Heart right ventricle (tissue), 16 donors: ENCODE data around the gene SLIT1. TPM values are rescaled to one million over a fixed set of nuclear protein-coding genes. Genes with fewer than 3 reads are reported as not detected.
A peak's percentile ranks its signal among the peaks of the same experiment; 100 is the strongest.

Source experiments
- ATAC-seq, 8 donors: fragments of 200-7000 bp; cut with Tn5 transposase; one replicate each; pipeline ENCODE4 v1.9.1; 2020; ENCODE audit warnings: mild to moderate bottlenecking in 8 of 8, moderate library complexity in 8 of 8, moderate number of reproducible peaks in 1 of 8
- DNase-seq, 2 donors: peaks; one replicate each; pipeline ENCODE4 v3.0.0-alpha.2; 2020
- H3K27ac ChIP-seq, 10 donors: fragments of 200-600 bp; sonication (generic) in 2 of 10; one replicate each; pipeline versions ENCODE4 v1.5.0 to v1.8.0; 2020 to 2022; ENCODE audit warnings: mild to moderate bottlenecking in 3 of 10
- H3K27me3 ChIP-seq, 7 donors: fragments of 200-600 bp; one replicate each; pipeline ENCODE4 v1.8.0; 2021 to 2022; ENCODE audit warnings: mild to moderate bottlenecking in 2 of 7
- H3K36me3 ChIP-seq, 9 donors: fragments of 200-600 bp; sonication (generic) in 1 of 9; one replicate each; pipeline versions ENCODE4 v1.5.0 to v1.8.0; 2020 to 2022; ENCODE audit warnings: mild to moderate bottlenecking in 2 of 9
- H3K4me1 ChIP-seq, 9 donors: fragments of 200-600 bp; sonication (generic) in 1 of 9; one replicate each; pipeline versions ENCODE4 v1.5.0 to v1.8.0; 2020 to 2022; ENCODE audit warnings: mild to moderate bottlenecking in 4 of 9
- H3K4me3 ChIP-seq, 10 donors: fragments of 200-600 bp; sonication (generic) in 2 of 10; one replicate each; pipeline versions ENCODE4 v1.5.0 to v1.8.0; 2020 to 2022; ENCODE audit warnings: mild to moderate bottlenecking in 7 of 10, moderate library complexity in 2 of 10
- H3K9me3 ChIP-seq, 11 donors: fragments of 200-600 bp in 10 of 11; sonication (generic) in 2 of 11; one replicate each; pipeline versions ENCODE4 v1.5.0 to v1.8.0; 2013 to 2022; ENCODE audit warnings: mild to moderate bottlenecking in 2 of 11, control low read depth in 1 of 11, moderate library complexity in 1 of 11
- WGBS, 2 donors: extraction: QIAGEN DNeasy Blood & Tissue Kit; methylation state at CpG; one replicate each; pipeline ENCODE4 v1.1.7; 2013; ENCODE audit warnings: inconsistent platforms in 1 of 2; 5-methylcytosine and 5-hydroxymethylcytosine counted together
- intact Hi-C, 10 donors: fragments of 100-400 bp; cut with DNase I; formaldehyde crosslinking; loops; one replicate each; pipeline versions ENCODE4 v1.11.1 to v1.14.2; 2022
- polyA plus RNA-seq, 2 donors: library from polyadenylated mRNA; stranded (reverse); fragments of 200-250 nt; gene quantifications; one replicate each; pipeline ENCODE4 v1.2.3, GENCODE V29; 2013
- total RNA-seq, 10 donors: library from RNA; stranded (reverse); fragmentation: NEBNext Ultra II Directional in 3 of 10; extraction: Animal tissue kit (Norgen Biotek cat#: 25700) in 3 of 10; gene quantifications; one replicate each; pipeline versions ENCODE4 v1.2.1 to v1.2.4, GENCODE V29; 2021 to 2023
- TF ChIP-seq, protein P1 (sequence below), 9 donors: fragments of 200-600 bp; sonication (generic) in 2 of 9; IDR thresholded peaks; one replicate each; pipeline versions ENCODE4 v1.5.0 to v1.8.0; 2021 to 2022; ENCODE audit warnings: antibody characterized with exemption in 9 of 9, mild to moderate bottlenecking in 5 of 9, moderate library complexity in 1 of 9
- donor health status: Arrhythmogenic right ventricular cardiomyopathy.
- donor health status: ischemic (EF 13 %, LVEDD 7.1; RV severe dilation, severe dysfunction).
- donor health status: healthy with polysubstance abuse.
- donor health status: DM: no; HTN: yes; CAD: no.
- donor health status: DM: no; HTN: no; CAD: no.
- donor health status: ischemic (EF 25% LVEDD 6.9; RV normal size, moderate dysfunction).
- donor health status: ischemic (EF 25% LVEDD 5.7; RV mildly dilated, moderate dysfunction).
- donor health status: healthy.
- donor health status: DM: yes; HTN: yes; CAD: no.
- donor health status: Ischemic cardiomyopathy.
- donor health status: ischemic (EF 35%, LVEDD 5.7; RV mildly dilated, moderate dysfunction).
- donor health status: nonischemic (EF 11% LVEDD 7.7; RV severe dilation, severe dysfunction).
- donor health status: DM: yes; HTN: yes; CAD: no.
- donor health status: PGD.
- donor health status: ischemic (EF 29% LVEDD 5.4; RV normal size, mild dysfunction).
- donor health status: nonischemic (EF 23%, LVEDD 6.1; RV moderate dilation, normal function).

SLIT1 gene
- total and polyA plus RNA-seq, 12 donors: 0.04 to 0.31 (median 0.13) TPM; not detected in 1

DNA sequence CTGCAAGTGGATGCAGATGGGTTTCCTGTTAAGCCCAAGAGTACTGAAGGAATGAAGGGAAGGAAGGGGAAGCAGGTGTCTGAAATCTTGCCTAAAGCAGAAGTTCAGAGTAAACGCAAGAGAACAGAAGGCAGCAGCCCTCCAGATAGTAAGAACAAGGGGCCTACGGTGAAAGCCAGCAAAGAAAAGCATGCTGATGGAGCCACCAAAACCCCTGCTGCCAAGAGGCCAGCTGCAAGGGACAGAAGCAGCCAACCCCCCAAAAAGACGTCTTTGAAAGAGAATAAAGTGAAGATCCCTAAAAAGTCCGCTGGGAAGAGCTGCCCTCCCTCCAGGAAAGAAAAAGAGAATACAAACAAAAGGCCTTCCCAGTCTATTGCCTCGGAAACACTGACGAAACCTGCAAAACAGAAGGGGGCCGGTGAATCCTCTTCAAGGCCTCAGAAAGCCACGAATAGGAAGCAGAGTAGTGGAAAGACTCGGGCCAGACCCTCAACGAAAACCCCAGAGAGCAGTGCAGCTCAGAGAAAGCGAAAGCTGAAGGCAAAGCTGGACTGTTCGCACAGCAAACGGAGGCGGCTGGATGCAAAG is 201.1 kb downstream of the SLIT1 start:
- peaks cover 0 to 29% (median 15%) of the 10 kb centered on the region in 9 donors for H3K36me3 ChIP-seq
- intact Hi-C loops: no loop called here
- WGBS, 2 donors: 64 to 69% methylated on average over 14 of the region's 14 CpGs
- no peaks in the 10 kb centered on the region for H3K27me3 ChIP-seq
- no peak overlapping the region for H3K27ac ChIP-seq
- ATAC-seq (peak in 1 of 8 donors; percentile 25), DNase-seq (no peak)
- H3K4me1 ChIP-seq: peaks cover 0 to 4% (median 0%) of the 10 kb centered on the region in 9 donors
- H3K9me3 ChIP-seq: no peaks in the 10 kb centered on the region
- TF ChIP-seq, protein P1, sequence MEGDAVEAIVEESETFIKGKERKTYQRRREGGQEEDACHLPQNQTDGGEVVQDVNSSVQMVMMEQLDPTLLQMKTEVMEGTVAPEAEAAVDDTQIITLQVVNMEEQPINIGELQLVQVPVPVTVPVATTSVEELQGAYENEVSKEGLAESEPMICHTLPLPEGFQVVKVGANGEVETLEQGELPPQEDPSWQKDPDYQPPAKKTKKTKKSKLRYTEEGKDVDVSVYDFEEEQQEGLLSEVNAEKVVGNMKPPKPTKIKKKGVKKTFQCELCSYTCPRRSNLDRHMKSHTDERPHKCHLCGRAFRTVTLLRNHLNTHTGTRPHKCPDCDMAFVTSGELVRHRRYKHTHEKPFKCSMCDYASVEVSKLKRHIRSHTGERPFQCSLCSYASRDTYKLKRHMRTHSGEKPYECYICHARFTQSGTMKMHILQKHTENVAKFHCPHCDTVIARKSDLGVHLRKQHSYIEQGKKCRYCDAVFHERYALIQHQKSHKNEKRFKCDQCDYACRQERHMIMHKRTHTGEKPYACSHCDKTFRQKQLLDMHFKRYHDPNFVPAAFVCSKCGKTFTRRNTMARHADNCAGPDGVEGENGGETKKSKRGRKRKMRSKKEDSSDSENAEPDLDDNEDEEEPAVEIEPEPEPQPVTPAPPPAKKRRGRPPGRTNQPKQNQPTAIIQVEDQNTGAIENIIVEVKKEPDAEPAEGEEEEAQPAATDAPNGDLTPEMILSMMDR (IDR thresholded peaks at IDR 0.05): no peak
- H3K4me3 ChIP-seq: no peak overlapping the region

GRCh38 chr10:96982149-96982930 is 203.4 kb downstream of the SLIT1 start:
- Histone ChIP-seq H3K27ac (no peak overlapping the region), H3K4me3 (no peak overlapping the region), H3K27me3 (no peaks in the 10 kb centered on the region), H3K9me3 (no peaks in the 10 kb centered on the region), H3K36me3 (peaks cover 0 to 29% (median 15%) of the 10 kb centered on the region in 9 donors), H3K4me1 (no peaks in the 10 kb centered on the region)
- TF ChIP-seq, protein P1 (IDR thresholded peaks at IDR 0.05): no peak
- intact Hi-C loops: no loop called here
- WGBS, 2 donors: 94 to 96% methylated on average over 12 of the region's 12 CpGs
- ATAC-seq: no peak
- DNase-seq: no peak

DNA sequence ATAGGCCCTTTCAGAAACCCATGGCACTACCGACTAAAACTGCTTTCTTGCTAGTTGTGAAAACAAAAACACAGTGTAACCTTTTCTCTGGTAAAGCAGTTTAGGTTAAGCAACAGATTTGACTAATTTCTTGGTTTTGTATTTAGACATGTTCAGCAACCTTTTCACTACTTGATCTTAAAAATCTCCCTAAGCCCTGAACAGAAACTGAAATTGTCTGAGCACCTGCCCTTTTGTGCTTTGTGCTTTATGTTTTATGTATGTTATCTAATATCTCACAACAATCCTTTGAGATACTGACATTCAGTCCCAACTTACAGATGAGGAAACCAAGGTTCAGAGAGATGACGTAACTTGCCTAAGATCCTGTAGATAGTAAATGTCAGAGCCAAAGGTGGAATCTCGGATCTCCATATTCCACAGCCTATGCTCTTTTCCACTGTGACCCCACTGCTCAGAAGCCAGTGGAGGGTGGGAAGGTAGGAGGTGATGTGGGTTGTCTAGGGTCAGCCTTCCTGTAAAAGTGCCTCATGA is 207.1 kb downstream of the SLIT1 start:
- no peaks in the 10 kb centered on the region for H3K9me3 ChIP-seq
- peaks cover 0 to 13% (median 0%) of the 10 kb centered on the region in 9 donors for H3K4me1 ChIP-seq
- H3K36me3 ChIP-seq: peaks cover 0 to 29% (median 15%) of the 10 kb centered on the region in 9 donors
- no peak overlapping the region for H3K27ac ChIP-seq
- no peak for ATAC-seq
- 95 to 97% methylated on average over 3 of the region's 3 CpGs for whole genome bisulfite sequencing, 2 donors
- H3K27me3 ChIP-seq: no peaks in the 10 kb centered on the region
- no peak overlapping the region for H3K4me3 ChIP-seq
- intact Hi-C loops: no loop called here
- TF ChIP-seq, protein P1 (IDR thresholded peaks at IDR 0.05): no peak
- no peak for DNase-seq

- intact Hi-C loops: no loop called here
- WGBS, 2 donors: 94 to 98% methylated on average over 2 of the region's 2 CpGs
These were observed 210.6 kb downstream of the SLIT1 start for GRCh38 chr10:96975136-96975535.

More at GRCh38 chr10:96975136-96975535, 210.6 kb downstream of the SLIT1 start:
- TF ChIP-seq, protein P1 (IDR thresholded peaks at IDR 0.05): no peak
- H3K27me3 ChIP-seq: no peaks in the 10 kb centered on the region
- DNase-seq (no peak), ATAC-seq (no peak)
- no peak overlapping the region for H3K27ac ChIP-seq
- peaks cover 0 to 13% (median 0%) of the 10 kb centered on the region in 9 donors for H3K4me1 ChIP-seq
- H3K4me3 ChIP-seq: no peak overlapping the region
- H3K9me3 ChIP-seq: no peaks in the 10 kb centered on the region
- H3K36me3 ChIP-seq: no peaks in the 10 kb centered on the region
